ENCODE measurements around the gene GNB4. TPM values are rescaled to one million over a fixed set of nuclear protein-coding genes. Genes with fewer than 3 reads are reported as not detected.

GNB4 gene
- total RNA-seq, 1 donor from 2014 or later: 23.3 TPM

DNA sequence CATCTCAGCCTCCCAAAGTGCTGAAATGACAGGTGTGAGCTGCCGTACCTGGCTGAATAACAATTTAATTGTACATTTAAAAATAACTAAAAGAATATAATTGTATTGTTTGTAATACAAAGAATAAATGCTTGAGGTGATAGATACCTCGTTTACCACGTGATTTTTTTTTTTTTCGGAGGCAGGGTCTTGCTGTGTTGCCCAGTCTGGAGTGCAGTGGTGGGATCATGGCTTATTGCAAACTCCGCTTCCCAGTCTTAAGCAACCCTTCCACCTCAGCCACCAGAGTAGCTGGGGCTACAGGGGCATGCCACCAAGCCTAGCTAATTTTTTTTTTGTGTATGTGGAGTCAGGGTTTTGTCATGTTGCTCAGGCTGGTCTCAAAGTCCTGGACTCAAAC lies 87.9 kb downstream of the GNB4 start:
- no peak overlapping the region for H3K27ac ChIP-seq
- no peak overlapping the region for H3K4me3 ChIP-seq
- H3K4me1 ChIP-seq: no peaks in the 10 kb centered on the region
- peaks cover 4 to 80% of the 10 kb centered on the region in 2 donors for H3K36me3 ChIP-seq
- TF ChIP-seq POLR2A (IDR thresholded peaks at IDR 0.05) (no peak), POLR2AphosphoS5 (IDR thresholded peaks at IDR 0.05; ENCODE audit: insufficient read depth in 1 of 2, low read depth in 1 of 2) (no peak), CTCF (IDR thresholded peaks at IDR 0.05) (no peak)
- DNase-seq (ENCODE audit: extremely low spot score in 2 of 2): no peak
- intact Hi-C loops (cut with DNase I): no loop called here
- no peaks in the 10 kb centered on the region for H3K27me3 ChIP-seq
- H3K9me3 ChIP-seq: no peaks in the 10 kb centered on the region

DNA sequence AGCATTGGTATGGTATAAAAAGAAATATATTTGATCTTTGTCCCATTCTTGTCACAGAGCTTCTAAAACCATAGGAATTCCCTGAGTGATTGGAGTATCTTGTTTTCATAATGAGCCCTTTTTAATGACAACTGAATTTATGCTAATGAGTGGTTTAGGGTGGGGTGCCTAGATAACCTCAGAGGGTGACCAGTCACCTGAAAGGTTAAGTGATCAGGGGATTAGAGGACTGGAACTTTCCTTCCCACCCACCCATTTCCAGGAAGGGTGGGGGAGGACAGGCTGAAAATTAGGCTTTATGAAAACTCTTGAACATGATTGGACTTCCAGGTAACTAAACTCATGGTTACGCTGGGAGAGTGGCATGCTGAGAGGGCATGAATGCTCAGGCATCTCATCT lies 95.3 kb downstream of the GNB4 start:
- no peak for DNase-seq (ENCODE audit: extremely low spot score in 2 of 2)
- H3K4me3 ChIP-seq: no peak overlapping the region
- H3K36me3 ChIP-seq: peaks cover 4 to 70% of the 10 kb centered on the region in 2 donors
- no peaks in the 10 kb centered on the region for H3K27me3 ChIP-seq
- TF ChIP-seq POLR2A (IDR thresholded peaks at IDR 0.05): no peak
- no peak for TF ChIP-seq CTCF (IDR thresholded peaks at IDR 0.05)
- TF ChIP-seq POLR2AphosphoS5 (IDR thresholded peaks at IDR 0.05; ENCODE audit: insufficient read depth in 1 of 2, low read depth in 1 of 2): no peak
- no peaks in the 10 kb centered on the region for H3K9me3 ChIP-seq
- peaks cover under 1% of the 10 kb centered on the region for H3K4me1 ChIP-seq
- intact Hi-C loops (cut with DNase I): no loop called here
- H3K27ac ChIP-seq: no peak overlapping the region

DNA sequence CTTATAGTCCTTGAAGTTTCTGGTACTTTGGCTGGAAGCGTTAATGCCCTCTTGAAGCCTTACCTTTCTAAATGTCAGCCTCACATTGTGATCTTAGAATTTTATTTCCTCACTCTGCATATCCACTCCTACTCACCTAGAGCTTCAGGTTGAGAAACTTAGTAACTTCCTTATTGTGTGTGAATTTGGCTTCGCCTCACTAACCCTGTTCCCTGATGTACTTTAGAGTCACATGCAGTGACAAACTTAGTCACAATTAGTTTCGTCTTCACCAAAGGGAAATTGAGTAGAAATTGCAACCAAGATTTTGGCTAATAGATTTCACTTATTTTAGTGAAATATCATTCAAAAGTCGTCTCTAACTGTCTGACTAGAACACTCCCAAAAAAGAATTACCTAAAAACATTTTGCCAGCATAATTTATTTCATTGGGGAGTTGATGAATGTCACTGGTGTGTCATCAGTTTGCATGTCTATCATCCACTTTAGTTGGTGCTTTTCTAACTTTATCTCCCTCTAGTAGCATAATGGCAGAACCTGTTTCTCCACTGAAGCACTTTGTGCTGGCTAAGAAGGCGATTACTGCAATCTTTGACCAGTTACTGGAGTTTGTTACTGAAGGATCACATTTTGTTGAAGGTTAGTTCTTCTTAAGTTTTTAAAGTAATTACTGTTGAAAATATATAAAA lies 102.8 kb downstream of the GNB4 start:
- intact Hi-C loops (cut with DNase I): no loop called here
- Histone ChIP-seq H3K27ac (peak overlapping the region; percentile 87), H3K9me3 (no peaks in the 10 kb centered on the region), H3K27me3 (no peaks in the 10 kb centered on the region), H3K4me3 (peak overlapping the region; percentile 92 to 95), H3K4me1 (peaks cover 17% of the 10 kb centered on the region), H3K36me3 (peaks cover 0 to 24% of the 10 kb centered on the region in 2 donors)
- TF ChIP-seq CTCF (IDR thresholded peaks at IDR 0.05) (no peak), POLR2A (IDR thresholded peaks at IDR 0.05) (no peak), POLR2AphosphoS5 (IDR thresholded peaks at IDR 0.05; ENCODE audit: insufficient read depth in 1 of 2, low read depth in 1 of 2) (no peak)
- no peak for DNase-seq (ENCODE audit: extremely low spot score in 2 of 2)

DNA sequence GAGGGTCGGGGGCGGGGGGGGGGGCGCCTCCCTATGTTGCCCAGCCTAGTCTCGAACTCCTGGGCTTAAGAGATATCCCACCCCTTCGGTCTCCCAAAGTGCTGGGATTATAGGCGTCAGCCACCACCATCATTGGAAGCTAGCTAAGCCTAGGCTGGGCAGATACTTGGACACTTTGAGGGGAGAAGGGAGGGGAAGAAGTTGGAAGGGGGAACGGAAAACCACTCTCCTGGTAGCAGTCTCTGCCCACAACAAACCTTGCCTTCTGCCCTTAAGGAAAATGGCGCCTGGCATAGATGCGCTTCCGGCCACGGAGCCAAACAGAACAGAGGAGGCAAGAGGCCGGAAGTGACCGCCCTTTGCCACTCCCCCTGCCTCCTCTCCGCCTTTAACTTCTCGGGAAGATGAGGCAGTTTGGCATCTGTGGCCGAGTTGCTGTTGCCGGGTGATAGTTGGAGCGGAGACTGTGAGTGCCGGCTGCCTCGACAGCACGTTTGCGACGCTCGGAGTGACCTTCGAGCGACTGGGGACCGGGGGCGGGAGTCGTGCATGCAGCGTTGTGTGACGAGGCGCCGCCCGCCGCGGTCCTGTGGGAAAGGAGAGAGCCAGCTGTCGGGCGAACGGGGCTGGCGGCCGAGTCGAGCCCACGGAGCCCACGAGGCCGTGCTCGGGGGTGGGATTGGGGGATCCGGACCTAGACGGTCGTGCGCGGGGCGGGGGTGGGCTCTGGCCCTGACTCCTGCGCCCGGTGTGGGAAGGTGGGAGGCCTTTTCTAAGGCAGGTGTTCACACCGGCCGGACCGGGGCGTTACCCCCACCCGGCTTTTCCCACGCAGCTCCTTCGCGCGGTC lies 103.7 kb downstream of the GNB4 start, which contains the start of gene MFN1:
Gene MFN1 (plus strand): TSS at position 365 of the 850 bp plus-strand sequence. CDS start 1,143 bp downstream, outside the sequence.
- intact Hi-C loops (cut with DNase I): no loop called here
- TF ChIP-seq POLR2A (IDR thresholded peaks at IDR 0.05): peak in 1 of 2 donors; percentile 41
- TF ChIP-seq POLR2AphosphoS5 (IDR thresholded peaks at IDR 0.05; ENCODE audit: insufficient read depth in 1 of 2, low read depth in 1 of 2): peak; percentile 89 to 92
- no peak for TF ChIP-seq CTCF (IDR thresholded peaks at IDR 0.05)
- Histone ChIP-seq H3K27ac (peak within 1 kb of the TSS; percentile 87), H3K4me3 (peak within 1 kb of the TSS; percentile 92 to 95), H3K27me3 (no peaks in the 10 kb centered on the region), H3K9me3 (no peaks in the 10 kb centered on the region), H3K4me1 (peaks cover 17% of the 10 kb centered on the region), H3K36me3 (peaks cover 0 to 19% of the 10 kb centered on the region in 2 donors)
- DNase-seq (ENCODE audit: extremely low spot score in 2 of 2): peak in 1 of 2 donors; percentile 99

Small RNAs within 50 kb of the gene (small RNA-seq; reads per million reads assigned to genes)
- not detected for gene AC007620.1

Other genes with a start within 250 kb of the GNB4 start
- gene KCNMB3, start 200.4 kb downstream of the GNB4 start, total RNA-seq: 1.2 TPM
- 37.3 TPM for gene ZNF639, start 128.4 kb downstream of the GNB4 start, total RNA-seq
- 33.1 TPM for gene MFN1, start 103.8 kb downstream of the GNB4 start, total RNA-seq
- 21.9 TPM for gene ACTL6A, start 111.5 kb upstream of the GNB4 start, total RNA-seq
- gene MRPL47, start 153.2 kb upstream of the GNB4 start, total RNA-seq: 20.9 TPM
- 48.9 TPM for gene NDUFB5, start 153.3 kb upstream of the GNB4 start, total RNA-seq
- 11.5 TPM for gene USP13, start 201.6 kb upstream of the GNB4 start, total RNA-seq

Measured in vagina (tissue), 2 donors.